GM10847 (cell line): ENCODE measurements around the gene BATF3.

Experiments used
- POLR2A ChIP-seq: IDR thresholded peaks from 2 replicates; pipeline ENCODE4 v1.6.1; 2011; ENCODE audit not compliant: insufficient read length; ENCODE audit errors: extremely low read depth

Gene BATF3

GRCh38 chr1:212655668-212656440, 43.8 kb downstream of the BATF3 start:
- TF ChIP-seq POLR2A: no peak

GRCh38 chr1:212652609-212653008, 47.0 kb downstream of the BATF3 start:
- TF ChIP-seq POLR2A: no peak

DNA sequence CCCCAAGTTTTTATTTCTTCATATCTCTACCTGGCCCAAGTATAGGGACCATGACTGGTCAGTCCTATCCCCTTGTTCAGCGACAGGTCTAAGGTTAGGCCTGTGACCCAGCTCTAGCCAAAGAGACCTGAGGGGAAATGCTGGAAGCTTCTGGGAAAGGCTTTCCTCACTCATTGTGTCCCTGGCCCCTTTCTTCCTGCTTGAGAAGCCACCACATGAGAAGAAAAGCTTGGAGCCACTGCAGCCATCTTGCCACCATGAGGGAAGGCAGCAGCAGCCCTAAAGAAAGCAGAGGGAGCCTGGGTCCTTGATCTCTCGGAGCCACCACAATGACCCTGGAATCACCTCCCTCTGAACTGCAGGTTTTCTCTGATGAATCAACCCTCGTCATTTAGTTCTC, 47.7 kb downstream of the BATF3 start:
- TF ChIP-seq POLR2A: no peak

GRCh38 chr1:212651521-212651920, 48.1 kb downstream of the BATF3 start:
- TF ChIP-seq POLR2A: no peak

GRCh38 chr1:212650228-212650627, 49.4 kb downstream of the BATF3 start:
- TF ChIP-seq POLR2A: no peak

- TF ChIP-seq POLR2A: no peak
Observed at GRCh38 chr1:212649020-212649419, 50.6 kb downstream of the BATF3 start.

DNA sequence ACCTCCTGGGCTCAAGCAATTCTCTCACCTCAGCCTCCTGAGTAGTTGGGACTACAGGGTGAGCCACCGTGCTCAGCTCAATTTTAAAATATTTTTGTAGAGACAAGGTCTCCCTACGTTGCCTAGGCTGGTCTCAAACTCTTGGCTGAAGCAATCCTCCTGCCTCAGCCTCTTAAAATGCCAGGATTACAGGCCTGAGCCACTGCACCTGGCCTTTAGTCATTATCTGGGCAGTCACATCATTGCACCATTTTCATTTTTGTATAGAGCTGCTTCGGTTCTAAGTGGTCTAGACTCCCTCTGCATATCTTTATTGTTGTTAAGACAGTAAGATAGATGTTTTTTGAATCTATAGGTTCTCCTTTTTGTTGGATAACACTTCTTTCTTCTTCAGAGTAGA, 51.2 kb downstream of the BATF3 start:
- no peak for TF ChIP-seq POLR2A

GRCh38 chr1:212647004-212647403, 52.6 kb downstream of the BATF3 start:
- TF ChIP-seq POLR2A: no peak

DNA sequence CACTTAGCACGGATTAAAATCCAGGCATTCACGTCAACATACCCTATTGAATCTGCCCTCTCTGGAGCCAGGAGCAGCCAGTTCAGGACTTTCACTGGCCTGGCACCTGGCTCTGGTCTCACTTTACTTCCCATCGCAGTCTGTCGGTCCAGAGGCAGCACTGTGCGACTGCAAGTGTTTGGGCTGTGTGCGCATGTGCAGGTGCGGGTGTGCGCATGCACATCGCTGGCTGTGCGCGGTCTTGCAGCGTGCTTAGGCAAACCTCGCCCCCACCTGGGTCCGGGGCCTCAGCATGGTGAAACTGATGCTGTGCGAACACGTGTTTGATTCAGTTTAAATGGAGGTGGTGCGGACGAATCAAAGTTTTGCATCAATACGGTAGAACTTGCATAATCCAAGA, 53.1 kb downstream of the BATF3 start:
- no peak for TF ChIP-seq POLR2A

DNA sequence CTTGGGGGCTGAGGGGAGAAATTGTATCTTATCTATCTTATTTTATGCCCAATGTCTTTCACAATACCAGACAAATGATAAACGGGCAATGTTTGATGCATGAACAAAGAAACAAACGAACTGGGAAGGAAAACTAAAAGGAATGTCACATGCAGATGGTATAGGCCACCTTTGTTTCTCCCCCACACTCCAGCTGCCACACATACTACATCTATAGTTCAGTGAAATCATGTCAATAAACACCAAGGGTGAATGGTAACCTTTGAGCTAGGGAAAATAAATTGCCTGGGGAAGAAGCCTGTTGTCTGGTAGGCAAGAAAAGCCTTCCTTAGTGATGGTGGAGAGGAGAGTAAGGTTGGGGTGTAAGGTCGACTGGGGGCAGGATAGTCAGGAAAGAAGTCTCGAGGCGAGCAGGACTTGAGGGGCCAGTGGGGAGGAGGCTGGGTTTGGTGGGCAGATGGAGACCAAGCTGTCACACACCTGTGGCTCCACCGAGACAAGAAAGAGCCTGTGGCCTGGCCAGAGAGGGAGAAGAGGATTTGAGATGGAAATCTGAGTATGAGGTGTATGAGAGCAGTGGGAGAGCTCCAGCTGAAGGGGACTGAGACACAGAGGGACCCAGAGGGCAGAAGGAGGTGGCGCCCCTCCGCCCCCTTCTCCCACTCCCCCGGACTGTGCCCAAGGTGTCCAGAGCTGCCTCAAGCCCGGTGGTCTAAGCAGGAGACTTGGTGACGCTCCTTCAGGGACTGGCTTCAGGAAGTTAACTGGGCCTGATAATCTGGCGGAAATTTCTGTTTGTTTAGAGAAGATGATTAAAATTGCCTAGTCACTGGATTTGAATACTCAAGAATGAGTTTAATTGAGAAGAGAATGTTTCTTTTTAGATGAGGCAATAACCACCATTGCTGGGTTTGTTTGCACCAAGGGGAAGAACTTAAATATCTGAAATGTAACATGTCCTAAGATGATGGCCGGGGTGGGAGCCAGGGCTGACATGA, 53.8 kb downstream of the BATF3 start:
- no peak for TF ChIP-seq POLR2A

DNA sequence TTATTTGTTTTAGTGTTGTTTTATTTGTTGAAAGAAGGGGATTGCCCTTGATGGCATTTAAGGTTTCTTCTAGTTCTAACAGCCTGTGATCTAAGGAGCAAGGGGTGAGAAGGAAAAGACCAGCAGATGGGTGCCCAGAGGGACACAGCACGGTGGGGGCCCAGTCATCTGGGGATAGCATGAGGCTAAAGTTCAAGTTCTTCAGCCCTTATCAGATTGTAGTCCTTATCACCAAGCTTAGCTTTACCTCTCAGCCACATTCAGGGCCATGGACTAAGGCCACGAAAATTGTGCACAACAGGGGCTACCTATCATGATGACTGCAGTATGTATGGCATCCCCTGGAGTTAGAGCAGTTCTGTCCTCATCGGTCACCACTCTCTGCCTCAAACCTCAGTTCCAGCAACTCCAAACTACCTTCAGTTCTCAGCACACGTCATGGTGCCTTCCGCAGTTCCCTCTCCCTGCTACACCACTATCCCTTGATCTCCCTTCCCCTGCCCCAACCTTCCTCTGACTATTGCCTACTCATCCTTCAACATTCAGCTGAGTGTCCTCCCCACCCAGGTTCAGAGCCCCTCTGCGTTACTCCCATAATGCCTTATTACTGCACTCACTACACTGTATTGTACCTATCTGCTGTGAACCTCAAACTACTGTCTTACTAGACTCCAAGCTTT, 54.6 kb downstream of the BATF3 start:
- TF ChIP-seq POLR2A: no peak

GRCh38 chr1:212643877-212644276, 55.8 kb downstream of the BATF3 start:
- no peak for TF ChIP-seq POLR2A

GRCh38 chr1:212641956-212642355, 57.7 kb downstream of the BATF3 start:
- TF ChIP-seq POLR2A: no peak

DNA sequence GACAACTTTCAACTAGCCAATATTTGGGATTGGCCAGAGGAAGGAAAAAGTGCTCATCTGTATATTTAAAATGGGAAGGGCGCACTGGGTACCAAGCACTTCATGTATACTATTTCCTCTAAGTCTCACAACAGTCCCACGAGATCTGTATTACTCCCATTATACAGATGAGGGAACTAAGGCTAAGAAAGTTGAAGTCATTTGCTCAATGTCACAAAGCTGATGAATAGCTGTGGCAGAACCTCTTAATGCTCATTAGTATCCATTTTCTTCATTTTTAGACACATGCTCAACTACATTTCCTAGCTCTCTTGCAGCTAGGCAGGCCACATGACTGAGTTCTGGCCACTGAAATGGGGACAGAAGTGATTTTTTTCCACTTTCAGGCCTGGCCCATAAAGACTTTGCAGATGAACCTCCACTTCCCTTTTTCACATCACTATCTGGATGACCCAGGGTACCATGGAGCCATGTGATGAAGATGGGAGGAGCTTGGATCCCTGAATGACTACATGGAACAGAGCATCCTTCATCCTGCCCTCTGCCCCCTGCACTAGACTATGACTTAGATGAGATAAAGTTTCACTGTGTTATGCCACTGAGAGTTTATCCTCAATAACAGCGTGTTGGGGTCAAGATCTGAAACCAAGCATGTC, 59.3 kb downstream of the BATF3 start:
- no peak for TF ChIP-seq POLR2A
